Measurements from ENCODE around the gene ITIH1.

- TF ChIP-seq, protein P1, sequence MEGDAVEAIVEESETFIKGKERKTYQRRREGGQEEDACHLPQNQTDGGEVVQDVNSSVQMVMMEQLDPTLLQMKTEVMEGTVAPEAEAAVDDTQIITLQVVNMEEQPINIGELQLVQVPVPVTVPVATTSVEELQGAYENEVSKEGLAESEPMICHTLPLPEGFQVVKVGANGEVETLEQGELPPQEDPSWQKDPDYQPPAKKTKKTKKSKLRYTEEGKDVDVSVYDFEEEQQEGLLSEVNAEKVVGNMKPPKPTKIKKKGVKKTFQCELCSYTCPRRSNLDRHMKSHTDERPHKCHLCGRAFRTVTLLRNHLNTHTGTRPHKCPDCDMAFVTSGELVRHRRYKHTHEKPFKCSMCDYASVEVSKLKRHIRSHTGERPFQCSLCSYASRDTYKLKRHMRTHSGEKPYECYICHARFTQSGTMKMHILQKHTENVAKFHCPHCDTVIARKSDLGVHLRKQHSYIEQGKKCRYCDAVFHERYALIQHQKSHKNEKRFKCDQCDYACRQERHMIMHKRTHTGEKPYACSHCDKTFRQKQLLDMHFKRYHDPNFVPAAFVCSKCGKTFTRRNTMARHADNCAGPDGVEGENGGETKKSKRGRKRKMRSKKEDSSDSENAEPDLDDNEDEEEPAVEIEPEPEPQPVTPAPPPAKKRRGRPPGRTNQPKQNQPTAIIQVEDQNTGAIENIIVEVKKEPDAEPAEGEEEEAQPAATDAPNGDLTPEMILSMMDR (conservative IDR thresholded peaks at IDR 0.05): no peak
- no peak for TF ChIP-seq EZH2 (IDR thresholded peaks at IDR 0.05; ENCODE audit: low read depth)
Measured at GRCh38 chr3:52816654-52817053, 39.3 kb downstream of the ITIH1 start.
